HK-2 (cell line): Measurements from ENCODE around the gene KCTD11.
"Not testable (repeated sequence)": the region's sequence is repeated elsewhere in the genome, so short reads cannot be mapped to it uniquely, and the experiment has no call there.

Experiments
- DNase-seq: peaks from one replicate; pipeline ENCODE4 v3.0.0-alpha.2; 2018; ENCODE audit not compliant: unreplicated experiment

The KCTD11 gene

DNA sequence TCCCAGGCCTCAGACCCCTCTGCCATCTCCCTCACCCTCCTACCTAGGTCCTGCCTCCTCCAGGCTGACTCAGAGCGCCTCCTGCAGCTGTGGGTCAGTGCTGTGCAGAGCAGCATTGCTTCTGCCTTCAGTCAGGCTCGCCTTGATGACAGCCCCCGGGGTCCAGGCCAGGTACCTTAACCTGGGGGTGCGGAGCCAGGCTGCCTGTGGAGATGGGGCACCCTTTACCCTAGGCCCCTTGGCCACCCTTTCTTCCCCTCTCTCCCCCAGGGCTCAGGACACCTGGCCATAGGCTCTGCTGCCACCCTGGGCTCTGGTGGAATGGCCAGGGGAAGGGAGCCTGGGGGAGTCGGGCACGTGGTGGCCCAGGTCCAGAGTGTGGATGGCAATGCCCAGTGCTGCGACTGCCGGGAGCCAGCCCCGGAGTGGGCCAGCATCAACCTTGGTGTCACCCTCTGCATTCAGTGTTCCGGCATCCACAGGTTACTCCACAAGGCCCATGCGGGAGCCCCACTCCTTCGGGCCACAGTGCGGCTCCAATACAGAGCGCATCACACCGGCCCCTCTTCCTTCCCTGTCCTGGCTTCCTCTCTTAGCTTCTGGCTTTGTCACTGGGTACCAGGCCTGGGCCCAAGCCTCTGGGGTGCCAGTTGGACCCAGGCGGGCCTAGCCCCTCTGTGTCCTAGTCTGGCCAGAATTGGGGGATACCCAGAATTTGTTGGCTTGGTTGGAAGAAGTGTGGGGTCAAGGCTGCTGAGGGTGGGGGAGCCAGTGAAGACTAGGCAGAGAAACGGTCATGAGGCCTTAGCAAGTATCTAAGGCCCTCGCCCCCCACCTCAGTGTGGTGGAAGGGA lies 5.0 kb upstream of the KCTD11 start:
- no peak for DNase-seq

DNA sequence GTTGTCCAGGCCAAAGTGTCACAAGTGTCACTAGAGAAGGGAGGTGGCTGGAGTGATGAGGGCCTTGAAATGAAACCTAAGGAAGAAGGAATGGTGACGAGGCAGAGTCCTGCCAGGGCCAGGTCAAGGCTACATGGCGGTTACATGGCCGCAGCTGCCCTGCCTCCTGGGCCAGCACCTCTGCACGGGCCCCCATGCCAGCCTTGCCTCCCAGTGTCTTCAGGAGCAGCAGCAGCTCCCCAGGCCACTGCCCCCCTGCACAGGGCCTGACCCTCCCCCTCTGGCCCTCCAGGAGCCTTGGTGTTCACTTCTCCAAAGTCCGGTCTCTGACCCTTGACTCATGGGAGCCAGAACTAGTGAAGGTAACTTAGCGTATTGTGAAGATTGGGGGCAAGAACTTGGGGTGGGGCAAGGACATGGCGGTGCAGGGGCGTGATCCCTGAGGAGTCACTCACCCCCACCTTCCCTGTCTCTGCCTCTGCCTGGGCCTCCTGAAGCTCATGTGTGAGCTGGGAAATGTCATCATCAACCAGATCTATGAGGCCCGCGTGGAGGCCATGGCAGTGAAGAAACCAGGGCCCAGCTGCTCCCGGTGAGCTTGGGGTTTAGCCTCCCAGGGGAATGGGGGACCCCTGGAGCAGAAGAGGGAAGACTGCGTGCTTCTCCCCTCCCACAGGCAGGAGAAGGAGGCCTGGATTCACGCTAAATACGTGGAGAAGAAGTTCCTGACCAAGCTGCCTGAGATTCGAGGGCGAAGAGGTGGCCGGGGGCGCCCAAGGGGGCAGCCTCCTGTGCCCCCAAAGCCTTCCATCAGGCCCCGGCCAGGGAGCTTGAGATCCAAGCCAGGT lies 4.1 kb upstream of the KCTD11 start:
- no peak for DNase-seq

DNA sequence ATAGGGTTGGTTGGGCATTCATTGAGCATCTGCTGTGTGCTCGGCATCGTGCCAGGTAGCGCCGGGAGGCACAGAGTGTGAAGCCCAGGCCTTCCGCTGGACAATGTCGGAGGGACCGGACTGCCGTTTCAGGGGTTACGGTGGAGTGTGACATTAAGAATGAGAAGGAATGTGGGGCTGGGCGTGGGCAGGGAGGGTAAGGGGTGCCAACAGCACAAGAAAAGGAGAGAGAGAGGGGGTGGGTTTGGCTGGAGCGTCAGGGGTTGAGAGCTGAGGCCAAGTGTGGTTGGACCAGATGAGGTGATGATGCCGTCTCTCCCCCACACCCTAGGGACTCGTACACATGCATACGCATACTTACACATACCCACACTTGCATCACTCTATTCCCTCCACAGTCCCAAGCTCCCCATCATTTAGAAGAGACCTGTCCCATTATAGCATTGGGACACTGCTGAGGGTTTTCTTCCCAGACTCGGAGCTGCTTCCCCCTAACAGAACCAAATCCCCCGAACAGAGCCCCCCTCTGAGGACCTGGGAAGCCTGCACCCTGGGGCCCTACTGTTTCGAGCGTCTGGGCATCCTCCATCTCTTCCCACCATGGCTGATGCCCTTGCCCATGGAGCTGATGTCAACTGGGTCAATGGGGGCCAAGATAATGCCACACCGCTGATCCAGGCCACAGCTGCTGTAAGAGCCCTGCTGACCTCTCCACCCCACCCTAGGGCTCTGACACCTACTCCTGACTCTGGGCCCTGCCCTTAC lies 3.3 kb upstream of the KCTD11 start:
- no peak for DNase-seq

DNA sequence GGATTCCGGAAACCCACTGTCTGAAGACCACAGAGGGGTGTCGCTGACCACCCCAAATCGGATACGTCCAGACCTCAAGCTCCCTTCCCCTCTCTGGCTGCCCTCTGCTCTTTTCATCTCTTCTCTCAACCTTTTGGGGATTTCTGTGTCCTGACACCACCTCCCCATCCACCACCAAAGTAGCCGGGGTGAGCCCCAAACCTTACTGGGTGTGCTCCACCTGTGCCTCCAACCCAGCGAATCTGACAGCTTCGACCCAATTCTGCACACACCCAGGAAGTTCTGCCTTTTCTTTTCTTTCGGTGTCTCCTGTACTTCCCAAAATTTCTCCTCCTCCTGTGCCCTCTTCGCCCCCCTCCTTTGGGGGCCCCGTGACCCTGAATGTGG lies 534 bp downstream of the KCTD11 start:
- DNase-seq, result no peak

GRCh38 chr17:7352910-7353635 lies 1.1 kb downstream of the KCTD11 start:
- DNase-seq, result no peak

GRCh38 chr17:7354262-7354843 lies 2.4 kb downstream of the KCTD11 start:
- DNase-seq, result no peak

DNA sequence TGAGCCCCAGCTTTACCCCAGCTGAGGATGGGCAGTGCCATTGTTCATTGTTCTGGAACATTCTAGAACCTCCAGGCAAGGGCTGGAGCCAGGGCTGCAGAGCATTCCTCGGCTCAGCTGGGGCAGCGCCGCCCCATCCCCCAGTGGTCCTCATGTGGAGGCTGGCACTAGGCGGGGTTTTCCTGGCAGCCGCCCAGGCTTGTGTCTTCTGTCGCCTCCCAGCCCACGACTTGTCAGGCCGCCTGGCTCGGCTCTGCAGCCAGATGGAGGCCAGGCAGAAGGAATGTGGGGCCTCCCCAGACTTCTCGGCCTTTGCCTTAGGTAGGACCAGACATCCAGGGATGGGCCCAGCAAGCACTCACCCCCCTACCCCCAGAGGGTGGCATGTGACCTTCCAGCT lies 3.1 kb downstream of the KCTD11 start, which contains the start of gene TMEM95:
Gene TMEM95 (plus strand): TSS at position 104 of the 400 bp plus-strand sequence. CDS start 49 bp downstream, at position 153.
- DNase-seq, result peak; percentile 68

DNA sequence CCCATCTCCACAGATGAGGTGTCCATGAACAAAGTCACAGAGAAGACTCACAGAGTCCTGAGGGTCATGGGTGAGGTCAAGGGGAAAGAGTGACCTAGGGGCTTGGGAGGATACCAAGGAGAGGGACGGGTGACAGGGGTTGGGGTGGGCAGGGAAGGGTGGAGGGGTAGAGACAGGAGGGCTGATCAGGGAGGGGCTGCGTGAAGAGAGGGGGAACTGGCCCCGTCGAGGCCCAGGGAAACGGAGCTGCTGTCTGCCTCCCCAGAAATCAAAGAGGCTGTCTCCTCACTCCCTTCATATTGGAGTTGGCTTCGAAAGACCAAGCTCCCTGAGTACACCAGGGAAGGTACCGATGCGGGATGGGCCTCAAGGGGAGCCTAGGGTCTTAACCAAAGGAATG lies 3.6 kb downstream of the KCTD11 start:
- no peak for DNase-seq

GRCh38 chr17:7356072-7356549 lies 4.1 kb downstream of the KCTD11 start:
- DNase-seq, result peak; percentile 85

DNA sequence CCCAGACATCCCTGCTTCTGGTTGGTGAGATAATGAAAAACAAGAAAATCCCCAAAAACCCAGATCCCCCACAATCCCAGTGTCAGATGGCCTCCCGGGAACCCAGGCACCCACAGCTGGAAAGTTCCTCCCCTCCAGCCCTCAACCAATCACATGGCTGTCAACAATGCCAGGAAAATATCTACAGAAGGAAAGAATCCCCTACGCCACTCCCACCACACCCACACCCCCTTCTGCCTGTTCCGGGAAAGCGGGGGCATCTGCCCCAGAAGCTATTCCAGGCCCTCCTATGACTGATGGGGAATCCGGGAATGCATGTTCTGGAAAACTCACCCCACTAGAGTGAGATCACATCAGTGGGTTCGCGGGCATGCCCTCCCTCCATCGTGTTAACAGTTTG lies 4.8 kb downstream of the KCTD11 start:
- DNase-seq, result no peak

DNA sequence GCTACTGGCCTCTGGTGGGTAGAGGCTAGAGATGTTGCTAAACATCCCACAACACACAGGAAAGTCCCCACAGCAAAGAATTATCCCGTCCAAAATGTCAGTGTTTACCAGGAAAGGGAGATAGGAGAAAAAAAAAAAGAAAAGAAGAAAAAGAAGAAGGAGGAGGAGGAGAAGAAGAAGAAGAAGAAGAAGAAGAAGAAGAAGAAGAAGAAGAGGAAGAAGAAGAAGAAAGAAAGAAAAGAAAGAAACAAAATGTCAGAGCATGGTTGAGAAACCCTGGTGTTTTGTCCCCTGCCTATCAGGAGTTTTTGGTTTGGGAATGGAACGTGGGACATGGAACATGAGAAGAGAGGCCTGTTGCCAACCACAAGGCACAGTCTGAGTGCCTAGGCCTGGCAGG lies 5.4 kb downstream of the KCTD11 start:
- no peak for DNase-seq

- DNase-seq, result no peak
Measured at GRCh38 chr17:7361906-7362305, 9.9 kb downstream of the KCTD11 start.

DNA sequence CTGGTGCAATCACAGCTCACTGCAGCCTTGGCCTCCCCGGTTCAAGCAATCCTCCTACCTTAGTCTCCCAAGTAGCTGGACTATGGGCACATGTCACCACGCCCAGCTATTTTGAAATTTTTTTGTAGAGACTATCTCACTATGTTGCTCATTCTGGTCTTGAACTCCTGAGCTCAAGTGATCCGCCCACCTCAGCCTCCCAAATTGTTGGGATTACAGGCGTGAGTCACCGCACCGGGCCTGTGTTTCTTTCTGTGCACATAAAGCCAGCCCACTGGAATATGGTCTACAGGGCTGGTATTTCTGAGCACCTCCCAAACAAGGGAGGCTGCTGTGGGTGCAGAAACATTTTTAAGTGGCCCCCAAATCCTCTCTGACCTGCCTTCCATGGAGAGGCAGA lies 11.3 kb downstream of the KCTD11 start:
- DNase-seq, result no peak

GRCh38 chr17:7365963-7366362 lies 14.0 kb downstream of the KCTD11 start:
- DNase-seq, result not testable (repeated sequence)

- DNase-seq, result no peak
Measured at GRCh38 chr17:7367083-7367482, 15.1 kb downstream of the KCTD11 start.

- DNase-seq, result no peak
Measured at GRCh38 chr17:7367918-7368598, 16.1 kb downstream of the KCTD11 start.

DNA sequence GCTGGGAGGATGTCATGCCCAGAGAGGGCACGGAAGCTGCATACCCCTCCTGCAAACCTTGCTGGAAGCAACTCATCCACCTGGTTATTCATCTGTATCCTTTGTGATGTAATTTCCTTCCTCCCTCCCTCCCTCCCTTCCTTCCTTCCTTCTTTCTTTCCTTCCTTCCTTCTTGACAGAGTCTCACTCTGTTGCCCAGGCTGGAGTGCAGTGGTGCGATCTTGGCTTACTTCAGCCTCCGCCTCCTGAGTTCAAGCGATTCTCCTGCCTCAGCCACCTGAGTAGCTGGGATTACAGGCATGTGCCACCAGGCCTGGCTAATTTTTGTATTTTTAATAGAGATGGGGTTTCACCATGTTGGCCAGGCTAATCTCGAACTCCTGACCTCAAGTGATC lies 16.6 kb downstream of the KCTD11 start:
- DNase-seq, result not testable (repeated sequence)

DNA sequence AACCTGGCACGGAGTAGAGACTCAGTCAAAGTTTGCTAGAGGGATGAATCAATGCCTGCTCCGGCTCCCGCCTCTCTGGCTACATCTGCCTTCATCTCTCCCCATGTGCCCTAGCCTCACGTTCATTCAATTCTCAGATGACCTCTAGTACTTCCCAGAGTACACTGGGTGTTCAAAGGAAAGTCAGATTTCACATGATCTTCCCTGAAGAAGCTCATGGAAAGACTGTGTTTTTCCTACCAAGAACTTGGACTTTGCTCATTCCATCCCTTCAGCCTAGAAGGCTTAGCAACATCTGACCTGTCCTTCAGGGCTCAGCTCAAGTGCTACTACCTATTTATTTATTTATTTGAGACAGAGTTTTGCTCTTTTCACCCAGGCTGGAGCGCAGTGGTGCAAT lies 17.9 kb downstream of the KCTD11 start:
- no peak for DNase-seq

- DNase-seq, result no peak
Measured at GRCh38 chr17:7370853-7371252, 18.9 kb downstream of the KCTD11 start.

DNA sequence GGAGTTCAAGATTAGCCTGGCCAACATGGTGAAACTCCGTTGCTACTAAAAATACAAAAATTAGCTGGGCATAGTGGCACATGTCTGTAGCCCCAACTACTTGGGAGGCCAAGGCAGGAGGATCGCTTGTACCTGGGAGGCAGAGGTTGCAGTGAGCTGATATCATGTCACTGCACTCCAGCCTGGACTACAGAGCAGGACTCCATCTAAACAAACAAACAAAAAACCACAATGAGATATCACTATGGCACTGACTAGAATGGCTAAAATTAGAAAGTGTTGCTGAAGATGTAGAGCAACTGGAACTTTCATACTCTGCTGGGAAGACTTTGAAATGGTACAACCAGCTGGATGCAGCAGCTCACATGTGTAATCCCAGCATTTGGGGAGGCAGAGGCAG lies 22.4 kb downstream of the KCTD11 start:
- no peak for DNase-seq
